Measurements from ENCODE around the gene PIK3C2G.

PIK3C2G gene

DNA sequence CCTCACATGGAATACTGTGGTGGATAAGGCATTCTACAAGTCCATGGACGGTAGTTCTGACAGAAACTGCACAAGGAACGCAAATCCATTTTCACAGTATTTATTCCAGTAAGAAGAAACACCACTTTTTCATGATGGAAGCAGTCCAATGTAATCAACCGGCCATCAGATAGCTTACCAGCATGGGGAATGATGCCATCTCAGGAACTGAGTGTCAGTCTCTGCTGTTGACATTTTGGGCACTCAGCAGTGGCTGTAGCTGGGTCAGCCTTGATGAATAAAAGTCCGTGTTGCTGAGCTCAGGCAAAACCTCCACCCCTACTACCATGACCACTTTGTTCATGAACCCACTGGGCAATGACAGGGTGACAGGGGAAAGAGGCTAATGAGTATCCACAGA, 373.1 kb downstream of the PIK3C2G start:
- H3K4me3 ChIP-seq (replicated peaks; ENCODE audit: insufficient read depth, low read length) = no peak overlapping the region
- DNase-seq (ENCODE audit: low read depth in 1 of 2, low spot score in 1 of 2) = no peak
- peaks cover 2% of the 10 kb centered on the region for H3K27me3 ChIP-seq (ENCODE audit: insufficient read depth, poor library complexity, severe bottlenecking)
- no peak overlapping the region for H3K27ac ChIP-seq (replicated peaks)
- TF ChIP-seq CTCF (IDR thresholded peaks at IDR 0.05; ENCODE audit: insufficient read depth, low read length) (no peak), GABPA (IDR thresholded peaks at IDR 0.05; ENCODE audit: low read depth) (no peak), POLR2AphosphoS5 (IDR thresholded peaks at IDR 0.05; ENCODE audit: low read depth) (no peak), SPI1 (IDR thresholded peaks at IDR 0.05; ENCODE audit: borderline replicate concordance, low read depth) (no peak)
- TF ChIP-seq, protein P1, sequence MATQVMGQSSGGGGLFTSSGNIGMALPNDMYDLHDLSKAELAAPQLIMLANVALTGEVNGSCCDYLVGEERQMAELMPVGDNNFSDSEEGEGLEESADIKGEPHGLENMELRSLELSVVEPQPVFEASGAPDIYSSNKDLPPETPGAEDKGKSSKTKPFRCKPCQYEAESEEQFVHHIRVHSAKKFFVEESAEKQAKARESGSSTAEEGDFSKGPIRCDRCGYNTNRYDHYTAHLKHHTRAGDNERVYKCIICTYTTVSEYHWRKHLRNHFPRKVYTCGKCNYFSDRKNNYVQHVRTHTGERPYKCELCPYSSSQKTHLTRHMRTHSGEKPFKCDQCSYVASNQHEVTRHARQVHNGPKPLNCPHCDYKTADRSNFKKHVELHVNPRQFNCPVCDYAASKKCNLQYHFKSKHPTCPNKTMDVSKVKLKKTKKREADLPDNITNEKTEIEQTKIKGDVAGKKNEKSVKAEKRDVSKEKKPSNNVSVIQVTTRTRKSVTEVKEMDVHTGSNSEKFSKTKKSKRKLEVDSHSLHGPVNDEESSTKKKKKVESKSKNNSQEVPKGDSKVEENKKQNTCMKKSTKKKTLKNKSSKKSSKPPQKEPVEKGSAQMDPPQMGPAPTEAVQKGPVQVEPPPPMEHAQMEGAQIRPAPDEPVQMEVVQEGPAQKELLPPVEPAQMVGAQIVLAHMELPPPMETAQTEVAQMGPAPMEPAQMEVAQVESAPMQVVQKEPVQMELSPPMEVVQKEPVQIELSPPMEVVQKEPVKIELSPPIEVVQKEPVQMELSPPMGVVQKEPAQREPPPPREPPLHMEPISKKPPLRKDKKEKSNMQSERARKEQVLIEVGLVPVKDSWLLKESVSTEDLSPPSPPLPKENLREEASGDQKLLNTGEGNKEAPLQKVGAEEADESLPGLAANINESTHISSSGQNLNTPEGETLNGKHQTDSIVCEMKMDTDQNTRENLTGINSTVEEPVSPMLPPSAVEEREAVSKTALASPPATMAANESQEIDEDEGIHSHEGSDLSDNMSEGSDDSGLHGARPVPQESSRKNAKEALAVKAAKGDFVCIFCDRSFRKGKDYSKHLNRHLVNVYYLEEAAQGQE (IDR thresholded peaks at IDR 0.05; ENCODE audit: insufficient replicate concordance, low read depth) = no peak

DNA sequence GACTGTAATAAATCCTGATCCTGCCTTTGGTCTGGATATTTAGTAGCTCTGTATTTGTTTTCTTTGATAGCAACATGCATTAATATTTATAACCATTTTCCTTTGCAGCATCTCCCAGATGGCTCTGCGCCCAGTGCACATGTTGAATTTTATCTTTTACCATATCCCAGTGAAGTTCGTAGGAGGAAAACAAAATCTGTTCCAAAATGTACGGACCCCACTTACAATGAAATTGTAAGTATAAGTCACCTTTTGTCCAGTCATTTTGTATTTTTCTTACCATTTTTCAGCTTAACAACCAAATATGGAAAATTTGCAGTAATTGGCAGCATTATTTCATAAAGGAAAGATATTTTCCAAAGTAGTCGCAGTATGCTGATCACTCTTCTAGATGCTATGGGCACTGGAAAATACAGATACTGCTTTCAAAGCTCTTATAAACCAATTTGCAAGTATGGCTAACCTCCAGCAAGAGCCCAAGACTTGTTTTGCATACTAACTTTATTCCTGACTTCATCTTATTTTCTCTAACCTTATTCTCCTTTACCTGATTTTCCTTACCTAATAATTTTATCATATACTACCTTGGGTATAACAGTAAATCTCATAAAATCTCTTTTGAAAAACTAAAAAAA, 379.1 kb downstream of the PIK3C2G start:
- no peak for TF ChIP-seq GABPA (IDR thresholded peaks at IDR 0.05; ENCODE audit: low read depth)
- TF ChIP-seq, protein P1 (IDR thresholded peaks at IDR 0.05; ENCODE audit: insufficient replicate concordance, low read depth) = no peak
- DNase-seq (ENCODE audit: low read depth in 1 of 2, low spot score in 1 of 2) = no peak
- Histone ChIP-seq H3K27ac (replicated peaks) (no peak overlapping the region), H3K4me3 (replicated peaks; ENCODE audit: insufficient read depth, low read length) (no peak overlapping the region), H3K27me3 (ENCODE audit: insufficient read depth, poor library complexity, severe bottlenecking) (no peaks in the 10 kb centered on the region)

DNA sequence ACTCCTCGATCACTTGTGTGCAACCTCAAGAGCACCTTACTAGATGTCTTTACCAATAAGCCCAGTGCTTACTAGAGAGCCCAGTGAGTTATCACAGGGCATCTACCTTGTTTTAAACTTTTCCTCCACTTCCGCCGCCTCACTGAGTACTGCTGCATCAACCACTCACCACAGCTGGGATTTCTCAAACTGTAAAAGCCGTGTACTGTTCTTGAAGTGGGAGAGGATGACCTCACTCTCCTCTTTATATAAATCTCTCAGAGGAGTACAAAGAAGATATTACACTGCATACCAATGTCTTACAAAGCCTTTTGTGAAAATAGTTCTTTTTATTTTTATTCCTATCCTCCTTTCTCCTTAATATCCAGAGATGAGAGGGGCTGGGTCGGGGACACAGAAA, 382.4 kb downstream of the PIK3C2G start:
- no peak for TF ChIP-seq GABPA (IDR thresholded peaks at IDR 0.05; ENCODE audit: low read depth)
- no peak for TF ChIP-seq SPI1 (IDR thresholded peaks at IDR 0.05; ENCODE audit: borderline replicate concordance, low read depth)
- TF ChIP-seq, protein P1 (IDR thresholded peaks at IDR 0.05; ENCODE audit: insufficient replicate concordance, low read depth) = no peak
- no peak for TF ChIP-seq POLR2AphosphoS5 (IDR thresholded peaks at IDR 0.05; ENCODE audit: low read depth)
- TF ChIP-seq CTCF (IDR thresholded peaks at IDR 0.05; ENCODE audit: insufficient read depth, low read length) = no peak
- H3K27ac ChIP-seq (replicated peaks) = no peak overlapping the region
- no peak for DNase-seq (ENCODE audit: low read depth in 1 of 2, low spot score in 1 of 2)
- H3K27me3 ChIP-seq (ENCODE audit: insufficient read depth, poor library complexity, severe bottlenecking) = no peaks in the 10 kb centered on the region
- H3K4me3 ChIP-seq (replicated peaks; ENCODE audit: insufficient read depth, low read length) = no peak overlapping the region

All from HL-60 (cell line).